ENCODE measurements around the gene CCNDBP1. TPM values are rescaled to one million over a fixed set of nuclear protein-coding genes. Genes with fewer than 3 reads are reported as not detected.

The CCNDBP1 gene
- total and polyA plus RNA-seq, 2 of the 8 experiments (the other 6 are each of a cell fraction or from before 2014, with no cell fraction given), result 23.4 to 29.0 TPM

DNA sequence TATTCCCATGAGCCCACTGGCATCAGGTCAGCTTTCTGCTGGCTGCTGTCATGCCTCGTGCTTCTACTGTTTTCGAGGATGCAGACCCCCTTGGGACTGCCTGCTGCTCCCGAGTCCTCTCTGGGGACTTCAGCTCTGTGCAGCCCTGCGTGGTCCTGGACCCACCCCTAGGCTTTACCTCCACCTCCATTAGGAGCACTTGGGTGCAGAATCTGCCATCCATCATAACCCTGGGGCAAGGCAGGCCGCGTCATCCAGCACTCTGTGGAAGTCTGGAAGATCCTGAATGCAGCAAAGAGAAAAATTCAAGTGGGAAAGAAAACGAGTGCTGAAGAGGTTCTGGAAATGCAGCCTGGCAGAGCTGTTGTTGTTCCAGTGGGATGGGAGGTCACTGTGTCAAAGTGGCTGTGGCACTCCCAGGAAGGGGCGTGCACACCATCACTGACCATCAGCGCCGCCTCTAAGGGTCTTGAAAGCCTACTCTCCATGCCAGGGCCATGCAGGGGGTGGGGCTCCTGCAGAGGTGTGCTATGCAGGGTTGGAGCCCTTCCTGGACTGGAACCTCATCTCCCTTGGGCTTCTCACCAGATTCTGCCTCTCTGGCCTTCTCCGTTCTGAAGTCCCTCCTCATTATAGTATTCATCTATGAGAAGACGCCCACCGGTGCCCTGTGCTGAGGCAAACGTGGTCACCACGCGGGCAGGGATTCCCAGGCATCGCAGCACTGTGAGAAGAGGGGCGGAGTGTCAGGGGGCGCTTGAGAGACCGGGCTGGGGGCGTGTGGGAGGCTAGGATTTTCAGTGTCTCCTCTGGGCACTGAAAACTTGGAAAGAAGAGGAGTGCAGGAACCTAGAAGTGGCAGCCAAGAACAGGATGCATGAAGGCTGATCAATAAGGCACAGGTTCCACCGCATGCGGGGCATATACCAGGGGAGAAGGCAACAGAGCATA is 23.1 kb downstream of the CCNDBP1 start:
- WGBS, 2 experiments (ENCODE audit: extremely low coverage in 1 of 2, insufficient coverage in 1 of 2, insufficient read length in 1 of 2, insufficient replicate concordance in 2 of 2, low coverage in 1 of 2, low lambda C conversion rate in 2 of 2, missing lambda C conversion rate in 1 of 2), result 90% methylated on average over 23 of the region's 23 CpGs; no CpG with 5 or more reads in 1 of the 2 experiments
- Histone ChIP-seq H3K79me1 (ENCODE audit: low read depth, low read length) (no peaks in the 10 kb centered on the region), H4K91ac (replicated peaks; ENCODE audit: insufficient read length, low read length) (no peak overlapping the region), H2AFZ (ENCODE audit: low read length) (peak overlapping the region; percentile 94), H4K8ac (ENCODE audit: extremely low read depth, insufficient read depth, low read length) (peak overlapping the region; percentile 72; the same call in 1 of the 2 replicates), H3K4me1 (replicated peaks in 1 of 4; ENCODE audit: control insufficient read depth in 3 of 4, insufficient read depth in 4 of 4, low read length in 3 of 4) (peaks cover 0 to 3% (median 0%) of the 10 kb centered on the region in 4 experiments; a peak in 1 of 7 replicates), H3K56ac (replicated peaks; ENCODE audit: insufficient read length, low read depth, low read length) (no peak overlapping the region), H3K4me2 (ENCODE audit: insufficient read depth in 1 of 2, low read depth in 2 of 2, low read length in 2 of 2) (no peak overlapping the region; a peak in 1 of 4 replicates), H3K9ac (replicated peaks in 1 of 4; ENCODE audit: extremely low read depth in 1 of 4, low read depth in 3 of 4, low read length in 3 of 4) (no peak overlapping the region), H2BK5ac (ENCODE audit: low read depth, low read length) (no peak overlapping the region), H3K14ac (ENCODE audit: insufficient read length) (no peak overlapping the region), H3K27me3 (replicated peaks in 1 of 4; ENCODE audit: control insufficient read depth in 3 of 4, extremely low read depth in 1 of 4, insufficient read depth in 3 of 4, low read length in 3 of 4) (no peaks in the 10 kb centered on the region), H2AK5ac (ENCODE audit: low read depth, low read length) (no peak overlapping the region), H3K23ac (ENCODE audit: insufficient read length) (no peak overlapping the region), H3K9me3 (ENCODE audit: insufficient read depth in 2 of 2, low read depth in 1 of 2, low read length in 1 of 2) (no peaks in the 10 kb centered on the region), H3K79me2 (ENCODE audit: control insufficient read depth in 1 of 2, insufficient read depth in 2 of 2, low read length in 2 of 2) (no peaks in the 10 kb centered on the region), H3K23me2 (ENCODE audit: low read depth, low read length) (no peaks in the 10 kb centered on the region), H3K36me3 (ENCODE audit: control insufficient read depth in 2 of 4, insufficient read depth in 4 of 4, low read length in 3 of 4) (no peaks in the 10 kb centered on the region), H2BK12ac (ENCODE audit: low read depth, low read length) (0 out of 2 replicates have a peak overlapping the region, but pooled peaks have one; percentile 39), H2BK15ac (ENCODE audit: low read length) (no peak overlapping the region), H3K4ac (replicated peaks; ENCODE audit: insufficient read length, low read depth, low read length) (no peak overlapping the region), H2BK120ac (replicated peaks; ENCODE audit: low read depth, low read length) (no peak overlapping the region), H3K18ac (ENCODE audit: extremely low read depth, low read length) (no peak overlapping the region), H3K4me3 (ENCODE audit: extremely low read depth in 1 of 4, insufficient read depth in 2 of 4, low read depth in 3 of 4, low read length in 4 of 4) (no peak overlapping the region), H4K20me1 (replicated peaks in 1 of 2; ENCODE audit: control insufficient read depth in 1 of 2, insufficient read depth in 2 of 2, low read length in 2 of 2) (no peaks in the 10 kb centered on the region), H2BK20ac (ENCODE audit: low read length) (no peak overlapping the region), H3K27ac (ENCODE audit: low read depth, low read length) (no peak overlapping the region), H4K5ac (ENCODE audit: insufficient read length, low read depth, low read length) (no peak overlapping the region)
- FAIRE-seq (no peak), DNase-seq (ENCODE audit: low read depth in 1 of 2, low spot score in 2 of 2) (no peak)
- POLR2A ChIA-PET (ENCODE audit: partially characterized antibody), result no interaction called here
- TF ChIP-seq ASH2L (IDR thresholded peaks at IDR 0.05; ENCODE audit: low read length) (no peak), RNF2 (IDR thresholded peaks at IDR 0.05; ENCODE audit: borderline replicate concordance, low read depth, low read length, missing control alignments, poor library complexity, severe bottlenecking) (no peak), GTF2F1 (IDR thresholded peaks at IDR 0.05; ENCODE audit: borderline replicate concordance, low read depth, low read length) (no peak)
- CTCF ChIA-PET (ENCODE audit: partially characterized antibody), result interaction anchor here (0.8 to 9.6 kb wide), 17 partner anchors 9 to 138 kb away, joined by 3 to 109 read pairs (median 3); partner anchors contain the start of genes EPB42 and TGM5

Data from H1 (cell line).